HepG2 (cell line): ENCODE measurements around the gene RAC3. TPM values are rescaled to one million over a fixed set of nuclear protein-coding genes. Genes with fewer than 3 reads are reported as not detected.

Source experiments
- ATAC-seq: fragments of 200-7000 bp; cut with Tn5 transposase; 3 replicates; pipeline ENCODE4 v1.9.1; 2020; ENCODE audit warnings: mild to moderate bottlenecking, moderate library complexity
- BruUV-seq: library from RNA; stranded (reverse); fragments of 400-500 nt; replicated peaks from 2 replicates; lab custom pipeline; 2021; lab: Mats Ljungman, UMichigan
- CTCF ChIA-PET: fragments of 300-600 bp; formaldehyde crosslinking; extraction: SDS; loops from one replicate; lab custom pipeline; 2021; ENCODE audit warnings: low total read pairs, inconsistent platforms, low intra/inter-chr PET ratio; lab: Yijun Ruan, JAX
- POLR2A ChIA-PET: fragments of 350-600 bp; sonication (Branson Sonifier 250); formaldehyde crosslinking; loops from one replicate; lab custom pipeline; 2020; ENCODE audit warnings: antibody characterized with exemption, inconsistent platforms; lab: Yijun Ruan, JAX
- DNase-seq: peaks from one replicate; pipeline ENCODE4 v3.0.0-alpha.2; 2015; ENCODE audit warnings: low spot score
- FAIRE-seq: peaks from 3 replicates; lab custom pipeline; 2011; peaks lifted over from hg19 to GRCh38; lab: Jason Lieb, UNC
- H2AFZ ChIP-seq: one replicate; pipeline ENCODE4 v1.6.1; 2011; ENCODE audit warnings: low read length, inconsistent platforms
- H3K27ac ChIP-seq: fragments of 300-600 bp; 3 replicates; pipeline ENCODE4 v1.8.0; 2011; ENCODE audit warnings: mixed run types, mild to moderate bottlenecking, mixed read lengths, low read length, inconsistent platforms; ENCODE audit not compliant: insufficient read depth; ENCODE audit errors: extremely low read length
- H3K27me3 ChIP-seq, 2 experiments: fragments of 200-600 bp in 1 of 2; 2 replicates in 1 of 2; 3 replicates in 1 of 2; pipeline versions ENCODE4 v1.6.0 to v1.8.0; 2011; ENCODE audit warnings: low read length in 2 of 2, mild to moderate bottlenecking in 2 of 2, moderate library complexity in 2 of 2, inconsistent platforms in 1 of 2; ENCODE audit not compliant: insufficient read depth in 2 of 2, control insufficient read depth in 1 of 2
- H3K36me3 ChIP-seq, 2 experiments: fragments of 200-600 bp in 1 of 2; replicated peaks in 1 of 2; 2 replicates in 1 of 2; 3 replicates in 1 of 2; pipeline versions ENCODE4 v1.5.1 to v1.8.0; 2011; ENCODE audit warnings: low read length in 2 of 2, inconsistent platforms in 1 of 2; ENCODE audit not compliant: insufficient read depth in 2 of 2, control insufficient read depth in 1 of 2
- H3K4me1 ChIP-seq: 2 replicates; pipeline ENCODE4 v1.5.1; 2012; ENCODE audit warnings: low read length, inconsistent platforms; ENCODE audit not compliant: insufficient read depth
- H3K4me2 ChIP-seq: 2 replicates; pipeline ENCODE4 v1.6.0; 2011; ENCODE audit warnings: low read depth, low read length, inconsistent platforms
- H3K4me3 ChIP-seq, 3 experiments: fragments of 200-600 bp in 1 of 3; sonication (generic), shearing (Covaris generic) in 1 of 3; replicated peaks in 1 of 3; 2 replicates each; pipeline ENCODE4 v1.5.1; 2011 to 2016; ENCODE audit warnings: low read length in 3 of 3, inconsistent platforms in 2 of 3, low read depth in 2 of 3, mild to moderate bottlenecking in 2 of 3, control low read depth in 1 of 3, mixed read lengths in 1 of 3; ENCODE audit not compliant: insufficient read depth in 1 of 3
- H3K79me2 ChIP-seq: one replicate; pipeline ENCODE4 v1.6.1; 2011; ENCODE audit warnings: low read length, inconsistent platforms; ENCODE audit not compliant: insufficient read depth
- H3K9ac ChIP-seq: 2 replicates; pipeline ENCODE4 v1.6.0; 2011; ENCODE audit warnings: mild to moderate bottlenecking, low read depth, low read length, inconsistent platforms; ENCODE audit not compliant: insufficient read depth
- H3K9me3 ChIP-seq: 2 replicates; pipeline ENCODE4 v1.5.1; 2012; ENCODE audit warnings: mild to moderate bottlenecking, low read length
- H4K20me1 ChIP-seq: 2 replicates; pipeline ENCODE4 v1.6.0; 2011; ENCODE audit warnings: inconsistent platforms, mild to moderate bottlenecking, low read length, moderate library complexity; ENCODE audit not compliant: insufficient read depth
- AKAP8 ChIP-seq: sonication (generic); formaldehyde crosslinking; IDR thresholded peaks from 2 replicates; pipeline ENCODE4 v1.5.1; 2020; ENCODE audit warnings: mild to moderate bottlenecking, missing genetic modification reagents
- HMGA1 ChIP-seq: sonication (generic); formaldehyde crosslinking; conservative IDR thresholded peaks from 2 replicates; pipeline ENCODE4 v1.4.0; 2020; ENCODE audit warnings: missing genetic modification reagents
- IKZF4 ChIP-seq: sonication (generic); formaldehyde crosslinking; IDR thresholded peaks from 2 replicates; pipeline ENCODE4 v1.5.1; 2020; ENCODE audit warnings: borderline replicate concordance, mild to moderate bottlenecking, low read depth, missing genetic modification reagents; ENCODE audit errors: not compliant biosample characterization
- MED1 ChIP-seq: sonication (generic); formaldehyde crosslinking; IDR thresholded peaks from 2 replicates; pipeline ENCODE4 v1.4.0; 2020; ENCODE audit warnings: missing genetic modification reagents
- PRPF4 ChIP-seq: fragments of 200-400 bp; formaldehyde crosslinking; IDR thresholded peaks from 2 replicates; pipeline ENCODE4 v1.6.1; 2016; ENCODE audit warnings: low read length, low read depth; ENCODE audit not compliant: poor library complexity, severe bottlenecking
- RARG ChIP-seq: sonication (generic); formaldehyde crosslinking; IDR thresholded peaks from 2 replicates; pipeline ENCODE4 v1.4.0; 2020; ENCODE audit warnings: low read depth, mild to moderate bottlenecking, missing genetic modification reagents
- REPIN1 ChIP-seq: sonication (generic); formaldehyde crosslinking; IDR thresholded peaks from 2 replicates; pipeline ENCODE4 v1.8.0; 2022; ENCODE audit warnings: missing genetic modification reagents, low read depth, mild to moderate bottlenecking, borderline replicate concordance
- RFX3 ChIP-seq: IDR thresholded peaks from 2 replicates; pipeline ENCODE4 v1.6.1; 2016; ENCODE audit warnings: missing biosample characterization, missing genetic modification reagents
- SMAD1 ChIP-seq: sonication (generic); formaldehyde crosslinking; IDR thresholded peaks from 2 replicates; pipeline ENCODE4 v1.4.0; 2020; ENCODE audit warnings: missing genetic modification reagents, low read depth, mild to moderate bottlenecking, borderline replicate concordance
- SP4 ChIP-seq: sonication (generic); formaldehyde crosslinking; IDR thresholded peaks from 2 replicates; pipeline ENCODE4 v1.8.1; 2023; ENCODE audit warnings: mild to moderate bottlenecking, missing genetic modification reagents
- TRIM24 ChIP-seq: sonication (generic); formaldehyde crosslinking; IDR thresholded peaks from 2 replicates; pipeline ENCODE4 v1.8.0; 2022; ENCODE audit warnings: mild to moderate bottlenecking, missing genetic modification reagents
- ZBTB8A ChIP-seq: sonication (generic); formaldehyde crosslinking; IDR thresholded peaks from 2 replicates; pipeline ENCODE4 v1.4.0; 2020; ENCODE audit warnings: mild to moderate bottlenecking, low read depth, missing genetic modification reagents, borderline replicate concordance
- ZFP82 ChIP-seq: sonication (generic); formaldehyde crosslinking; IDR thresholded peaks from 2 replicates; pipeline ENCODE4 v1.5.1; 2020; ENCODE audit warnings: mild to moderate bottlenecking, missing genetic modification reagents, borderline replicate concordance
- ZNF878 ChIP-seq: sonication (generic); formaldehyde crosslinking; IDR thresholded peaks from 2 replicates; pipeline ENCODE4 v1.8.1; 2023; ENCODE audit warnings: mild to moderate bottlenecking, missing genetic modification reagents, moderate library complexity
- ZSCAN21 ChIP-seq: sonication (generic); formaldehyde crosslinking; IDR thresholded peaks from 2 replicates; pipeline ENCODE4 v1.8.0; 2022; ENCODE audit warnings: mild to moderate bottlenecking, missing genetic modification reagents, moderate library complexity, borderline replicate concordance
- WGBS: methylation state at CpG from one replicate; pipeline ENCODE4 v1.1.6; 2017; ENCODE audit warnings: low lambda C conversion rate; 5-methylcytosine and 5-hydroxymethylcytosine counted together
- in situ Hi-C: cut with HindIII; loops from 2 replicates; pipeline ENCODE4 v1.10.0; 2017; ENCODE audit warnings: low pct_unique_long_range_greater_than_20kb; ENCODE audit not compliant: extremely low pct_ligation_motif_present
- intact Hi-C: fragments of 100-400 bp; cut with micrococcal nuclease; formaldehyde crosslinking; loops from one replicate; pipeline ENCODE4 v1.10.0; 2022; ENCODE audit not compliant: unreplicated experiment
- polyA plus RNA-seq, 8 experiments: library from polyadenylated mRNA; depleted of rRNA in 3 of 8; stranded (reverse) in 7 of 8; unstranded in 1 of 8; fragments of >200 nt; fragmentation: Illumina TruSeq in 4 of 8; extraction: Trizol in 4 of 8; gene quantifications; 2 replicates each; pipeline versions ENCODE4 v1.2.1 to v1.2.3, GENCODE V29; 2011 to 2016; ENCODE audit warnings: low read depth in 4 of 8, missing spikeins in 1 of 8, mixed read lengths in 1 of 8; ENCODE audit not compliant: insufficient read depth in 1 of 8
- total RNA-seq, 5 experiments: library from RNA; depleted of rRNA; stranded (reverse); fragments of >200 nt; fragmentation: Illumina TruSeq; extraction: Trizol; gene quantifications; 2 replicates each; pipeline ENCODE4 v1.2.3, GENCODE V29; 2016; ENCODE audit warnings: low read depth in 1 of 5
- TF ChIP-seq, protein P1 (sequence below), 2 experiments: sonication (generic) in 1 of 2; formaldehyde crosslinking in 1 of 2; IDR thresholded peaks; 2 replicates each; pipeline versions ENCODE4 v1.4.0 to v1.6.1; 2018 to 2020; ENCODE audit warnings: missing genetic modification reagents in 2 of 2, borderline replicate concordance in 1 of 2, low read depth in 1 of 2, mild to moderate bottlenecking in 1 of 2, missing biosample characterization in 1 of 2
- TF ChIP-seq, protein P2 (sequence below): sonication (generic); formaldehyde crosslinking; conservative IDR thresholded peaks from 2 replicates; pipeline ENCODE4 v1.4.0; 2020; ENCODE audit warnings: missing genetic modification reagents
- TF ChIP-seq, protein P3 (sequence below): sonication (generic); formaldehyde crosslinking; IDR thresholded peaks from 2 replicates; pipeline ENCODE4 v1.5.0; 2020; ENCODE audit warnings: mild to moderate bottlenecking, missing genetic modification reagents

RAC3 gene
- total and polyA plus RNA-seq, 2 of the 13 experiments (the other 11 are each of a cell fraction or from before 2014, with no cell fraction given) = 10.5 to 21.3 TPM

DNA sequence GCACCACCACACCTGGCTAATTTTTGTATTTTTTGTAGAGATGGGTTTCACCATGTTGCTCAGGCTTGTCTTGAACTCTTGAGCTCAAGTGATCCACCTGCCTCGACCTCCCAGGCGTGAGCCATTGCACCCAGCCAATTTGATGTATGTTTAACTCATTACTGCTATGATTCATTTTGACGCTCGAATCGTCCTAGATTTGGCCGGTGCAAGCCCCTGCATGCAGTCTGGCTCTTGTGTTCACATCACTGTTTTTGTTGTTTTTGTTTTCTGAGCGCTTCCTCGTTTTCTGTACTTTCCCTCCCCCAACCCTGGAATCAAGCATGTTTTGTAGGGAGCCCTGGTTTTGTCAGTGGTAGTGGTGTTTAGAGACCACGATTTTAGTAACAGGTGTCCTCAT lies 42.0 kb downstream of the RAC3 start:
- BruUV-seq = no TSS peak
- 60% methylated on average over 9 of the region's 9 CpGs for WGBS

More for the DNA sequence above, 42.0 kb downstream of the RAC3 start:
- no peak overlapping the region for H2AFZ ChIP-seq
- no peaks in the 10 kb centered on the region for H3K79me2 ChIP-seq
- H3K9me3 ChIP-seq = no peaks in the 10 kb centered on the region
- DNase-seq (no peak), FAIRE-seq (no peak)
- CTCF ChIA-PET = no interaction called here
- no peak overlapping the region for H3K4me3 ChIP-seq
- no peak overlapping the region for H3K4me2 ChIP-seq
- intact Hi-C loops = no loop called here
- TF ChIP-seq, protein P1, sequence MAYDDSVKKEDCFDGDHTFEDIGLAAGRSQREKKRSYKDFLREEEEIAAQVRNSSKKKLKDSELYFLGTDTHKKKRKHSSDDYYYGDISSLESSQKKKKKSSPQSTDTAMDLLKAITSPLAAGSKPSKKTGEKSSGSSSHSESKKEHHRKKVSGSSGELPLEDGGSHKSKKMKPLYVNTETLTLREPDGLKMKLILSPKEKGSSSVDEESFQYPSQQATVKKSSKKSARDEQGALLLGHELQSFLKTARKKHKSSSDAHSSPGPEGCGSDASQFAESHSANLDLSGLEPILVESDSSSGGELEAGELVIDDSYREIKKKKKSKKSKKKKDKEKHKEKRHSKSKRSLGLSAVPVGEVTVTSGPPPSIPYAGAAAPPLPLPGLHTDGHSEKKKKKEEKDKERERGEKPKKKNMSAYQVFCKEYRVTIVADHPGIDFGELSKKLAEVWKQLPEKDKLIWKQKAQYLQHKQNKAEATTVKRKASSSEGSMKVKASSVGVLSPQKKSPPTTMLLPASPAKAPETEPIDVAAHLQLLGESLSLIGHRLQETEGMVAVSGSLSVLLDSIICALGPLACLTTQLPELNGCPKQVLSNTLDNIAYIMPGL (CRISPR knock-in tag; IDR thresholded peaks at IDR 0.05; ENCODE audit: borderline replicate concordance in 1 of 2, low read depth in 1 of 2) = no peak
- no peak for TF ChIP-seq PRPF4
- no peak for TF ChIP-seq RFX3 (CRISPR knock-in tag)
- no peak for TF ChIP-seq HMGA1 (CRISPR knock-in tag)
- no peak for TF ChIP-seq SMAD1 (CRISPR knock-in tag)
- TF ChIP-seq TRIM24 (CRISPR knock-in tag) = no peak
- TF ChIP-seq REPIN1 (CRISPR knock-in tag) = no peak
- no peak for TF ChIP-seq AKAP8
- TF ChIP-seq ZFP82 (CRISPR knock-in tag) = no peak
- no peak for TF ChIP-seq RARG (CRISPR knock-in tag)
- TF ChIP-seq MED1 (CRISPR knock-in tag) = no peak
- TF ChIP-seq, protein P2, sequence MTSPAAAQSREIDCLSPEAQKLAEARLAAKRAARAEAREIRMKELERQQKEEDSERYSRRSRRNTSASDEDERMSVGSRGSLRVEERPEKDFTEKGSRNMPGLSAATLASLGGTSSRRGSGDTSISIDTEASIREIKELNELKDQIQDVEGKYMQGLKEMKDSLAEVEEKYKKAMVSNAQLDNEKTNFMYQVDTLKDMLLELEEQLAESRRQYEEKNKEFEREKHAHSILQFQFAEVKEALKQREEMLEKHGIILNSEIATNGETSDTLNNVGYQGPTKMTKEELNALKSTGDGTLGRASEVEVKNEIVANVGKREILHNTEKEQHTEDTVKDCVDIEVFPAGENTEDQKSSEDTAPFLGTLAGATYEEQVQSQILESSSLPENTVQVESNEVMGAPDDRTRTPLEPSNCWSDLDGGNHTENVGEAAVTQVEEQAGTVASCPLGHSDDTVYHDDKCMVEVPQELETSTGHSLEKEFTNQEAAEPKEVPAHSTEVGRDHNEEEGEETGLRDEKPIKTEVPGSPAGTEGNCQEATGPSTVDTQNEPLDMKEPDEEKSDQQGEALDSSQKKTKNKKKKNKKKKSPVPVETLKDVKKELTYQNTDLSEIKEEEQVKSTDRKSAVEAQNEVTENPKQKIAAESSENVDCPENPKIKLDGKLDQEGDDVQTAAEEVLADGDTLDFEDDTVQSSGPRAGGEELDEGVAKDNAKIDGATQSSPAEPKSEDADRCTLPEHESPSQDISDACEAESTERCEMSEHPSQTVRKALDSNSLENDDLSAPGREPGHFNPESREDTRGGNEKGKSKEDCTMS = no peak
- TF ChIP-seq, protein P3, sequence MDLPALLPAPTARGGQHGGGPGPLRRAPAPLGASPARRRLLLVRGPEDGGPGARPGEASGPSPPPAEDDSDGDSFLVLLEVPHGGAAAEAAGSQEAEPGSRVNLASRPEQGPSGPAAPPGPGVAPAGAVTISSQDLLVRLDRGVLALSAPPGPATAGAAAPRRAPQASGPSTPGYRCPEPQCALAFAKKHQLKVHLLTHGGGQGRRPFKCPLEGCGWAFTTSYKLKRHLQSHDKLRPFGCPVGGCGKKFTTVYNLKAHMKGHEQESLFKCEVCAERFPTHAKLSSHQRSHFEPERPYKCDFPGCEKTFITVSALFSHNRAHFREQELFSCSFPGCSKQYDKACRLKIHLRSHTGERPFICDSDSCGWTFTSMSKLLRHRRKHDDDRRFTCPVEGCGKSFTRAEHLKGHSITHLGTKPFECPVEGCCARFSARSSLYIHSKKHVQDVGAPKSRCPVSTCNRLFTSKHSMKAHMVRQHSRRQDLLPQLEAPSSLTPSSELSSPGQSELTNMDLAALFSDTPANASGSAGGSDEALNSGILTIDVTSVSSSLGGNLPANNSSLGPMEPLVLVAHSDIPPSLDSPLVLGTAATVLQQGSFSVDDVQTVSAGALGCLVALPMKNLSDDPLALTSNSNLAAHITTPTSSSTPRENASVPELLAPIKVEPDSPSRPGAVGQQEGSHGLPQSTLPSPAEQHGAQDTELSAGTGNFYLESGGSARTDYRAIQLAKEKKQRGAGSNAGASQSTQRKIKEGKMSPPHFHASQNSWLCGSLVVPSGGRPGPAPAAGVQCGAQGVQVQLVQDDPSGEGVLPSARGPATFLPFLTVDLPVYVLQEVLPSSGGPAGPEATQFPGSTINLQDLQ (CRISPR knock-in tag) = no peak
- no peak for TF ChIP-seq ZBTB8A (CRISPR knock-in tag)
- TF ChIP-seq SP4 (CRISPR knock-in tag) = no peak
- TF ChIP-seq ZSCAN21 (CRISPR knock-in tag) = no peak
- TF ChIP-seq IKZF4 (CRISPR knock-in tag) = no peak
- TF ChIP-seq ZNF878 (CRISPR knock-in tag) = no peak
- TF ChIP-seq, all 625 proteins: peak for 0
- POLR2A ChIA-PET = interaction anchor here (1.4 kb wide), 1 partner anchor 36 kb away, joined by 3 read pairs; the partner anchor contains the start of gene DCXR
- peaks cover 0 to 5% of the 10 kb centered on the region in 2 experiments; a peak in 2 of 5 replicates for H3K27me3 ChIP-seq
- no peak for ATAC-seq
- no peak overlapping the region for H3K27ac ChIP-seq
- H3K4me1 ChIP-seq = peaks cover 12% of the 10 kb centered on the region
- in situ Hi-C loops = no loop called here
- H3K36me3 ChIP-seq = peaks cover 2 to 6% of the 10 kb centered on the region in 2 experiments; a peak in 1 of 5 replicates
- peaks cover 4% of the 10 kb centered on the region; the same call in 1 of the 2 replicates for H4K20me1 ChIP-seq
- H3K9ac ChIP-seq = no peak overlapping the region
